SK-N-SH (cell line): ENCODE results near the gene DUSP15. TPM values are rescaled to one million over a fixed set of nuclear protein-coding genes. Genes with fewer than 3 reads are reported as not detected.

ENCODE experiments used
- CTCF ChIA-PET: fragments of 300-600, 350-600 bp; formaldehyde crosslinking; extraction: SDS; loops from one replicate; lab custom pipeline; 2021; lab: Yijun Ruan, JAX
- POLR2A ChIA-PET: fragments of 350-600 bp; sonication (Branson Sonifier 250); formaldehyde crosslinking; extraction: SDS; loops from one replicate; lab custom pipeline; 2020; ENCODE audit warnings: antibody characterized with exemption, inconsistent platforms; lab: Yijun Ruan, JAX
- DNase-seq: peaks from one replicate; pipeline ENCODE4 v3.0.0; 2012
- H2AFZ ChIP-seq: fragments of 200-600 bp; sonication (generic); 2 replicates; pipeline ENCODE4 v1.8.1; 2016; ENCODE audit warnings: antibody characterized with exemption, mild to moderate bottlenecking, low read depth
- H3F3A ChIP-seq: fragments of 200-600 bp; sonication (generic); replicated peaks from 2 replicates; pipeline ENCODE3; 2016; ENCODE audit warnings: antibody characterized with exemption, mild to moderate bottlenecking; ENCODE audit not compliant: insufficient read depth
- H3K27ac ChIP-seq, 2 experiments: fragments of 200-500 bp in 1 of 2; fragments of 200-600 bp in 1 of 2; sonication (Bioruptor generic) in 1 of 2; sonication (generic), shearing (Covaris generic) in 1 of 2; 2 replicates each; pipeline versions ENCODE4 v1.5.1 to v1.6.1; 2014 to 2016; ENCODE audit warnings: low read depth in 2 of 2, inconsistent platforms in 1 of 2, low read length in 1 of 2, mild to moderate bottlenecking in 1 of 2, mixed read lengths in 1 of 2
- H3K27me3 ChIP-seq: fragments of 200-600 bp; sonication (generic), shearing (Covaris generic); 2 replicates; pipeline ENCODE4 v1.6.1; 2016; ENCODE audit warnings: mixed run types; ENCODE audit not compliant: insufficient read depth
- H3K36me3 ChIP-seq, 2 experiments: fragments of 200-500 bp in 1 of 2; fragments of 200-600 bp in 1 of 2; sonication (Bioruptor generic) in 1 of 2; sonication (generic) in 1 of 2; replicated peaks in 1 of 2; 2 replicates each; pipeline versions ENCODE3 to v1.5.1; 2014 to 2016; ENCODE audit warnings: low read length in 1 of 2, mild to moderate bottlenecking in 1 of 2; ENCODE audit not compliant: insufficient read depth in 2 of 2, control insufficient read depth in 1 of 2
- H3K4me1 ChIP-seq, 2 experiments: fragments of 200-500 bp in 1 of 2; fragments of 200-600 bp in 1 of 2; sonication (Bioruptor generic) in 1 of 2; sonication (generic), shearing (Covaris generic) in 1 of 2; 2 replicates each; pipeline versions ENCODE4 v1.5.1 to v1.6.1; 2014 to 2016; ENCODE audit warnings: low read depth in 1 of 2, low read length in 1 of 2, mixed run types in 1 of 2; ENCODE audit not compliant: insufficient read depth in 2 of 2, control insufficient read depth in 1 of 2
- H3K4me2 ChIP-seq: fragments of 200-600 bp; sonication (generic), shearing (Covaris generic); 2 replicates; pipeline ENCODE4 v1.6.1; 2017; ENCODE audit warnings: mixed run types
- H3K4me3 ChIP-seq, 2 experiments: fragments of 200-500 bp in 1 of 2; fragments of 200-600 bp in 1 of 2; sonication (Bioruptor generic) in 1 of 2; sonication (generic), shearing (Covaris generic) in 1 of 2; 2 replicates each; pipeline versions ENCODE4 v1.5.1 to v1.8.1; 2014 to 2016; ENCODE audit warnings: low read depth in 2 of 2, inconsistent platforms in 1 of 2, low read length in 1 of 2, mild to moderate bottlenecking in 1 of 2, mixed read lengths in 1 of 2, moderate library complexity in 1 of 2
- H3K79me2 ChIP-seq: fragments of 200-600 bp; sonication (generic); 2 replicates; pipeline ENCODE4 v1.8.1; 2017; ENCODE audit warnings: mild to moderate bottlenecking; ENCODE audit not compliant: insufficient read depth
- H3K9ac ChIP-seq: fragments of 200-600 bp; sonication (generic); 2 replicates; pipeline ENCODE4 v1.6.1; 2017; ENCODE audit warnings: mixed run types
- H3K9me2 ChIP-seq: fragments of 200-600 bp; sonication (generic); 2 replicates; pipeline ENCODE4 v1.6.1; 2017; ENCODE audit warnings: mixed run types
- H3K9me3 ChIP-seq: fragments of 200-600 bp; sonication (generic); 2 replicates; pipeline ENCODE4 v1.6.1; 2017; ENCODE audit warnings: mixed run types, mild to moderate bottlenecking, moderate library complexity
- H4K20me1 ChIP-seq: fragments of 200-600 bp; sonication (generic); 2 replicates; pipeline ENCODE4 v1.6.1; 2017; ENCODE audit warnings: mild to moderate bottlenecking, mixed run types; ENCODE audit not compliant: insufficient read depth
- CHD2 ChIP-seq: fragments of 150-350 bp; IDR thresholded peaks from 2 replicates; pipeline ENCODE4 v1.6.1; 2018; ENCODE audit warnings: low read length; ENCODE audit not compliant: partially characterized antibody
- ELF1 ChIP-seq: IDR thresholded peaks from 2 replicates; pipeline ENCODE4 v1.4.0; 2012
- EZH2phosphoT487 ChIP-seq: fragments of 200-600 bp; sonication (generic); IDR thresholded peaks from 2 replicates; pipeline ENCODE4 v1.6.1; 2017; ENCODE audit warnings: low read depth, mixed run types, mild to moderate bottlenecking, antibody characterized with exemption, moderate library complexity, borderline replicate concordance
- FOXJ3 ChIP-seq: sonication (generic); formaldehyde crosslinking; IDR thresholded peaks from 2 replicates; pipeline ENCODE4 v1.5.1; 2020; ENCODE audit warnings: mild to moderate bottlenecking, missing genetic modification reagents
- JUND ChIP-seq: IDR thresholded peaks from 2 replicates; pipeline ENCODE4 v1.4.0; 2012
- MEF2A ChIP-seq: IDR thresholded peaks from 2 replicates; pipeline ENCODE4 v1.4.0; 2012; ENCODE audit warnings: low read depth, borderline replicate concordance
- MXI1 ChIP-seq: IDR thresholded peaks from 2 replicates; pipeline ENCODE4 v1.6.1; 2012; ENCODE audit warnings: mild to moderate bottlenecking, low read depth, low read length, improper control_type of control experiment
- NRF1 ChIP-seq: IDR thresholded peaks from 2 replicates; pipeline ENCODE4 v1.6.1; 2012; ENCODE audit warnings: low read depth, mild to moderate bottlenecking, low read length
- RCOR1 ChIP-seq: fragments of 150-350 bp; IDR thresholded peaks from 2 replicates; pipeline ENCODE4 v1.6.1; 2017; ENCODE audit warnings: antibody characterized with exemption, low read length
- SIN3A ChIP-seq: IDR thresholded peaks from 2 replicates; pipeline ENCODE4 v1.6.1; 2012; ENCODE audit warnings: low read depth, mild to moderate bottlenecking, low read length, moderate library complexity, borderline replicate concordance
- TAF1 ChIP-seq: IDR thresholded peaks from 2 replicates; pipeline ENCODE4 v1.6.1; 2012; ENCODE audit warnings: low read depth, mild to moderate bottlenecking, low read length, moderate library complexity, borderline replicate concordance
- YY1 ChIP-seq: IDR thresholded peaks from 2 replicates; pipeline ENCODE4 v1.4.0; 2012; ENCODE audit warnings: low read depth, mild to moderate bottlenecking
- WGBS: methylation state at CpG from one replicate; pipeline ENCODE4 v1.1.6; 2017; ENCODE audit warnings: low lambda C conversion rate; 5-methylcytosine and 5-hydroxymethylcytosine counted together
- polyA plus RNA-seq, 3 experiments: library from polyadenylated mRNA; depleted of rRNA; stranded (reverse); fragments of >200 nt; gene quantifications; 2 replicates each; pipeline ENCODE4 v1.2.3, GENCODE V29; 2012
- TF ChIP-seq, protein P1 (sequence below): IDR thresholded peaks from 2 replicates; pipeline ENCODE4 v1.6.1; 2012; ENCODE audit warnings: mild to moderate bottlenecking, low read depth, low read length, moderate library complexity
- TF ChIP-seq, protein P2 (sequence below): IDR thresholded peaks from 2 replicates; pipeline ENCODE4 v1.4.0; 2012; ENCODE audit warnings: low read depth
- TF ChIP-seq, protein P3 (sequence below): fragments of 150-350 bp; IDR thresholded peaks from 2 replicates; pipeline ENCODE4 v1.6.1; 2016; ENCODE audit warnings: mild to moderate bottlenecking, low read depth, low read length

DUSP15 gene
- polyA plus RNA-seq, 1 of the 3 experiments (the other 2 are of a cell fraction): 5.4 TPM

DNA sequence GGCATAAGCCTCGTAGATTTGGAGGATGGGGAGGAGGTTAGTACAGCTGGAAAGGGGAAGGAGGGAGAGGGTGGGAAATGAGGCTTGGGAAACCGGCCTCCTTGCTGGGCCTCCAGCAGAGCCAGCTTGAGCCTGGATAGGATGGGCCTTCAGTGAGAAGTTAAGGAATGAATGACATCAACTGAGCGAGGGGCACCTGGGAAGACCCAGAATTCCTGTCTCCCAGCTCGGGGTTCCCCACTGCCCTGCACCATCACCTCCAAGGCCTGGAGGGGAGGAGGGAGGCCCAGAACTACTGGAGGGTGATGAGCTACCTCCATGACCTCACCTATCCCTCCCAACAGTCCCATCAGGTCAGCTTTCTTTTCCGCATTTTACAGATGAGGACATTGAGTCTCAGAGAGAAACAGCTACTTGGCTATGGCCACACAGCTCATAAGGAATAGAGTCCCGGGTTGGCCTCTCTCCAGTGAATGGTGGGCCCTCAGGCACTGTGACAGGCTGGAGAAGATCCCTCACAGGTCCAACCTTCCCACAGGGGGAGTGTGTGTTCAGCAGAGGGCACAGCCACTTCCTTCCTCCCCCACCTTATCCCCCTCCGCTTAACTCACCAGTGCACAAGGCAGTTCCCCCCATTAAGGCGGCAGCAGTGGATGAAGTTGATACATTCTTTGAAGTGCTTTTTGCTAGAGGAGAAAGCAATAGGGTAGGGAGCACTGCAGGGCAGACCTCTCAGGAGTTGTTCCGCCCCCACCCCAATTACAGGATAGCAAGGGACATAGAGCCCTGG lies 6.8 kb downstream of the DUSP15 start:
- H3K36me3 ChIP-seq: no peaks in the 10 kb centered on the region
- CTCF ChIA-PET: interaction anchor here (1.1 to 4.9 kb wide), 6 partner anchors 11 to 168 kb away, joined by 4 to 36 read pairs (median 16); partner anchors contain the start of genes FOXS1 and PDRG1
- no peaks in the 10 kb centered on the region for H3K9me2 ChIP-seq
- no peak for TF ChIP-seq MEF2A
- no peak for TF ChIP-seq CHD2
- TF ChIP-seq, protein P1, sequence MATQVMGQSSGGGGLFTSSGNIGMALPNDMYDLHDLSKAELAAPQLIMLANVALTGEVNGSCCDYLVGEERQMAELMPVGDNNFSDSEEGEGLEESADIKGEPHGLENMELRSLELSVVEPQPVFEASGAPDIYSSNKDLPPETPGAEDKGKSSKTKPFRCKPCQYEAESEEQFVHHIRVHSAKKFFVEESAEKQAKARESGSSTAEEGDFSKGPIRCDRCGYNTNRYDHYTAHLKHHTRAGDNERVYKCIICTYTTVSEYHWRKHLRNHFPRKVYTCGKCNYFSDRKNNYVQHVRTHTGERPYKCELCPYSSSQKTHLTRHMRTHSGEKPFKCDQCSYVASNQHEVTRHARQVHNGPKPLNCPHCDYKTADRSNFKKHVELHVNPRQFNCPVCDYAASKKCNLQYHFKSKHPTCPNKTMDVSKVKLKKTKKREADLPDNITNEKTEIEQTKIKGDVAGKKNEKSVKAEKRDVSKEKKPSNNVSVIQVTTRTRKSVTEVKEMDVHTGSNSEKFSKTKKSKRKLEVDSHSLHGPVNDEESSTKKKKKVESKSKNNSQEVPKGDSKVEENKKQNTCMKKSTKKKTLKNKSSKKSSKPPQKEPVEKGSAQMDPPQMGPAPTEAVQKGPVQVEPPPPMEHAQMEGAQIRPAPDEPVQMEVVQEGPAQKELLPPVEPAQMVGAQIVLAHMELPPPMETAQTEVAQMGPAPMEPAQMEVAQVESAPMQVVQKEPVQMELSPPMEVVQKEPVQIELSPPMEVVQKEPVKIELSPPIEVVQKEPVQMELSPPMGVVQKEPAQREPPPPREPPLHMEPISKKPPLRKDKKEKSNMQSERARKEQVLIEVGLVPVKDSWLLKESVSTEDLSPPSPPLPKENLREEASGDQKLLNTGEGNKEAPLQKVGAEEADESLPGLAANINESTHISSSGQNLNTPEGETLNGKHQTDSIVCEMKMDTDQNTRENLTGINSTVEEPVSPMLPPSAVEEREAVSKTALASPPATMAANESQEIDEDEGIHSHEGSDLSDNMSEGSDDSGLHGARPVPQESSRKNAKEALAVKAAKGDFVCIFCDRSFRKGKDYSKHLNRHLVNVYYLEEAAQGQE: no peak
- no peak for TF ChIP-seq SIN3A
- TF ChIP-seq JUND: no peak
- TF ChIP-seq FOXJ3 (CRISPR knock-in tag): no peak
- TF ChIP-seq, protein P2, sequence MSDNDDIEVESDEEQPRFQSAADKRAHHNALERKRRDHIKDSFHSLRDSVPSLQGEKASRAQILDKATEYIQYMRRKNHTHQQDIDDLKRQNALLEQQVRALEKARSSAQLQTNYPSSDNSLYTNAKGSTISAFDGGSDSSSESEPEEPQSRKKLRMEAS: no peak
- no peak for TF ChIP-seq ELF1
- no peak for TF ChIP-seq NRF1
- no peak for TF ChIP-seq TAF1
- H3K27ac ChIP-seq: no peak overlapping the region
- H3K4me2 ChIP-seq: no peak overlapping the region
- no peaks in the 10 kb centered on the region for H4K20me1 ChIP-seq
- no peak overlapping the region for H3K9ac ChIP-seq
- no peaks in the 10 kb centered on the region for H3K27me3 ChIP-seq
- 64% methylated on average over 6 of the region's 9 CpGs for WGBS
- H2AFZ ChIP-seq: no peak overlapping the region
- H3K4me3 ChIP-seq: no peak overlapping the region
- H3K4me1 ChIP-seq: peaks cover 0 to 24% of the 10 kb centered on the region in 2 experiments; a peak in 2 of 4 replicates
- POLR2A ChIA-PET: no interaction called here
- no peaks in the 10 kb centered on the region for H3K79me2 ChIP-seq
- no peaks in the 10 kb centered on the region for H3K9me3 ChIP-seq
- no peak for DNase-seq
- H3F3A ChIP-seq: peaks cover 5% of the 10 kb centered on the region

DNA sequence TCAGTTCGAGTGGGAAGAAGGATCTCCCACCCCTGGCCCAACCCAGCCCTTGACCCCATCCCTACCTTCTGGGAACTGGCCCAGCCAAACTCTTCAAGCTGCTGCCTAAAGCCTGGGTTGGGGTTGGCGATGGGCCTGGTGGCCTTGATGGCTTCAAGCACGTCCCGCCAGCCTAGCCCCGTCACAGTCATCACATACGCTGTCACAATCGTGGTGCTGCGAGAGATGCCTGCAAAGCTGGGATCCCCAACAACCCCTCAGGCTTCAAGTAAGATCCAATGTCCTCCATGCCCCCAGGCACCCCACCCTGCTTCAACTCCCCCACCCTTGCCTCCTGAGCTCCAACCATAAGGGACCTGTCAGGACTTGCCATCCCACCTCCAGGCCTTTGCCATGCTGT lies 7.8 kb downstream of the DUSP15 start:
- Histone ChIP-seq H3F3A (no peaks in the 10 kb centered on the region), H4K20me1 (no peaks in the 10 kb centered on the region), H3K79me2 (no peaks in the 10 kb centered on the region), H3K4me2 (no peak overlapping the region), H3K36me3 (no peaks in the 10 kb centered on the region), H3K9me3 (no peaks in the 10 kb centered on the region), H3K9me2 (no peaks in the 10 kb centered on the region), H3K27me3 (no peaks in the 10 kb centered on the region), H3K4me1 (peaks cover 0 to 21% of the 10 kb centered on the region in 2 experiments; a peak in 2 of 4 replicates), H3K9ac (no peak overlapping the region), H3K4me3 (no peak overlapping the region), H2AFZ (no peak overlapping the region), H3K27ac (peak overlapping the region in 1 of 2 experiments; percentile 82; a peak in 1 of 4 replicates)
- no peak for DNase-seq
- POLR2A ChIA-PET: interaction anchor here (1.8 kb wide), 1 partner anchor 9 kb away, joined by 6 read pairs; no protein-coding TSS in a partner anchor
- TF ChIP-seq EZH2phosphoT487 (no peak), YY1 (no peak), RCOR1 (no peak), ELF1 (no peak), MXI1 (no peak)
- TF ChIP-seq, protein P3, sequence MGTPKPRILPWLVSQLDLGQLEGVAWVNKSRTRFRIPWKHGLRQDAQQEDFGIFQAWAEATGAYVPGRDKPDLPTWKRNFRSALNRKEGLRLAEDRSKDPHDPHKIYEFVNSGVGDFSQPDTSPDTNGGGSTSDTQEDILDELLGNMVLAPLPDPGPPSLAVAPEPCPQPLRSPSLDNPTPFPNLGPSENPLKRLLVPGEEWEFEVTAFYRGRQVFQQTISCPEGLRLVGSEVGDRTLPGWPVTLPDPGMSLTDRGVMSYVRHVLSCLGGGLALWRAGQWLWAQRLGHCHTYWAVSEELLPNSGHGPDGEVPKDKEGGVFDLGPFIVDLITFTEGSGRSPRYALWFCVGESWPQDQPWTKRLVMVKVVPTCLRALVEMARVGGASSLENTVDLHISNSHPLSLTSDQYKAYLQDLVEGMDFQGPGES: no peak
- CTCF ChIA-PET: interaction anchor here (1.1 to 4.9 kb wide), 7 partner anchors 10 to 169 kb away, joined by 4 to 36 read pairs (median 16); partner anchors contain the start of genes FOXS1 and PDRG1
- WGBS: 98% methylated on average over 8 of the region's 8 CpGs
